ENCODE data around the gene BEX4.

BEX4 gene

GRCh38 chrX:103256651-103257050 is 41.7 kb downstream of the BEX4 start:
- peaks cover 14% of the 10 kb centered on the region for H3K79me2 ChIP-seq (ENCODE audit: low read length)
- no peaks in the 10 kb centered on the region for H4K20me1 ChIP-seq (ENCODE audit: insufficient read depth, low read length)
- no peak for TF ChIP-seq EZH2phosphoT487 (IDR thresholded peaks at IDR 0.05; ENCODE audit: low read depth)
- no peak for TF ChIP-seq CTCF (IDR thresholded peaks at IDR 0.05; ENCODE audit: low read depth, low read length)
- peaks cover 8% of the 10 kb centered on the region for H3K36me3 ChIP-seq (replicated peaks; ENCODE audit: low read depth, low read length)
- no peak overlapping the region for H2AFZ ChIP-seq (ENCODE audit: low read depth, low read length)
- no peaks in the 10 kb centered on the region for H3K27me3 ChIP-seq (ENCODE audit: low read depth, low read length)
- no peak overlapping the region for H3K27ac ChIP-seq (ENCODE audit: low read length)
- no peak overlapping the region for H3K9ac ChIP-seq (ENCODE audit: low read length)
- no peak overlapping the region for H3K4me2 ChIP-seq (ENCODE audit: low read length)
- H3K4me3 ChIP-seq (ENCODE audit: low read length): no peak overlapping the region
- no peaks in the 10 kb centered on the region for H3K9me3 ChIP-seq (ENCODE audit: insufficient read depth, low read length)
- peaks cover 6% of the 10 kb centered on the region; the same call in 1 of the 2 replicates for H3K4me1 ChIP-seq (ENCODE audit: low read length)

- no peak overlapping the region for H2AFZ ChIP-seq (ENCODE audit: low read depth, low read length)
- no peak overlapping the region for H3K27ac ChIP-seq (ENCODE audit: low read length)
- peaks cover 4% of the 10 kb centered on the region for H3K36me3 ChIP-seq (replicated peaks; ENCODE audit: low read depth, low read length)
- H3K4me3 ChIP-seq (ENCODE audit: low read length): no peak overlapping the region
- no peaks in the 10 kb centered on the region for H3K9me3 ChIP-seq (ENCODE audit: insufficient read depth, low read length)
- no peak overlapping the region for H3K9ac ChIP-seq (ENCODE audit: low read length)
- H3K4me2 ChIP-seq (ENCODE audit: low read length): no peak overlapping the region
- no peaks in the 10 kb centered on the region for H4K20me1 ChIP-seq (ENCODE audit: insufficient read depth, low read length)
- TF ChIP-seq EZH2phosphoT487 (IDR thresholded peaks at IDR 0.05; ENCODE audit: low read depth): no peak
- TF ChIP-seq CTCF (IDR thresholded peaks at IDR 0.05; ENCODE audit: low read depth, low read length): no peak
- H3K79me2 ChIP-seq (ENCODE audit: low read length): peaks cover 14% of the 10 kb centered on the region
- H3K4me1 ChIP-seq (ENCODE audit: low read length): peaks cover 6% of the 10 kb centered on the region; the same call in 1 of the 2 replicates
- peaks cover 4% of the 10 kb centered on the region; the same call in 1 of the 2 replicates for H3K27me3 ChIP-seq (ENCODE audit: low read depth, low read length)
These were observed 43.4 kb downstream of the BEX4 start for GRCh38 chrX:103258275-103258674.
